ENCODE measurements around the gene TBC1D13.
"Not testable (repeated sequence)": the region's sequence is repeated elsewhere in the genome, so short reads cannot be mapped to it uniquely, and the experiment has no call there.

The TBC1D13 gene

GRCh38 chr9:128821584-128822406 lies 34.7 kb downstream of the TBC1D13 start:
- no peak for DNase-seq

DNA sequence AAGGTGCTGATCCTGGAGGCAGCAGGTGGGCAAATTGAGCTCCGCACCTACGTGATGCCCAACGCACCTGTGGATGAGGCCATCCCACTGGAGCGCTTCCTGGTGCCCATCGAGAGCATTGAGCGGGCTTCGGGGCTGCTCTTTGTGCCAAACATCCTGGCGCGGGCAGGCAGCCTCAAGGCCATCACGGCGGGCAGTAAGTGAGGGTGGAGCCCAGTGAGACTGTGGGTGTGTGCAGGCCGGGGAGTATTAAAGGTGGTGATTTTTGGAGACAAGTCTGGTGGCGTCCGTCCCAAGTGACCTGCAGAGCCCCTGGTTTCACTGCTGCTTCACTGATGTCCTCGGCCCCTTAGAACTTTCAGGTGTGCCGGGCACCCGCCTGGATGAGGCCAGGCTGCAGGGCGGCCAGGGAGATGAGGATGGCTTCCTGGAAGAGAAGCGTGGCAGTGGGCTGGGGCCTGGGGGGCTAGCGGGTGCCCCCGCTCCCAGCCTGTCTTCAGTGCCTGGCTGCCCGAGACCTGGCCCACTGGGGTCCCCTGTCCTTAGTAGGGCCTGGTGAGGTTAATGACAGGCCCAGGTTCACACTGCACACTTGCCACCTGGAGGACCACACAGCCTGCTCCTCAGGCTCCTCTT lies 35.5 kb downstream of the TBC1D13 start:
- DNase-seq = no peak

- DNase-seq = no peak
Observed at GRCh38 chr9:128823362-128823902, 36.4 kb downstream of the TBC1D13 start.

DNA sequence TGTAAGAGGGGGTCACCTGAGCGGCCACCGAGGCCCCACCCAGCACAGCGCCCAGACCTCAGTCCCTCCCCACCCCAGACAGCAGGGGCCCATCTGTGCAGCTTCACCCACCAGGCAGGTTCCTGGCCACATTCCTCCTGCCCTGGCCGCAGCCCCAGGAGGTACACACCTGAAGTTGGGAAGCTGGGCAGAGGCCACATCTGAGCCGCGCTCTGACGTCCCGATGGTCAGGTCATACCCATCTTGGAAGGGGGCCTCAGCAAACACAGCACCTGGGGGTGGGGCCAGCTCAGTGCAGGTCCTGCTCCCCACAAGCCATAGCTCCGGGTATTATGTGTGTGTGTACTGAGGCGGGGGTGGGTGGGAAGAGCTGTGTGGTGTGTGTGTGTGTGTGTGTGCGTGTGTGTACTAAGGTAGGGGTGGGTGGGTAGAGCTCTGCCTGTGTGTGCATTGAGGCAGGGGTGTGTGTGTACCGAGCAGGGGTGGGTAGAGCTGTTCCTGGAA lies 36.9 kb downstream of the TBC1D13 start:
- DNase-seq = no peak

- DNase-seq = no peak
Observed at GRCh38 chr9:128824911-128825310, 37.9 kb downstream of the TBC1D13 start.

- no peak for DNase-seq
Observed at GRCh38 chr9:128825923-128826700, 39.1 kb downstream of the TBC1D13 start.

DNA sequence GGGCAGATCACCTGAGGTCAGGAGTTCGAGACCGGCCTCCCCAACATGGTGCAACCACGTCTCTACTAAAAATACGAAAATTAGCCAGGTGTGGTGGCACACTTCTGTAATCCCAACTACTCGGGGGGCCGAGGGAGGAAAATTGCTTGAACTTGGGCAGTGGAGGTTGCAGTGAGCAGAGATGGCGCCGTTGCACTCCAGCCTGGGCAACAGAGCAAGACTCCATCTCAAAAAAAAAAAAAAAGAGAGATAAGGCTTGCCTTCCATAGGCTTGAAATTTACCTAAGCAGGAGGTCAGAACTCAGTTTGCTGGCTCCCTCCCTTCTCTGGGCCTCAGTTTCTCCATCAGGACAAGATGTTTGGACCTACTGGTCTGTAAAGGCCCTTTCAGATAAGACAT lies 41.2 kb downstream of the TBC1D13 start:
- DNase-seq = no peak

DNA sequence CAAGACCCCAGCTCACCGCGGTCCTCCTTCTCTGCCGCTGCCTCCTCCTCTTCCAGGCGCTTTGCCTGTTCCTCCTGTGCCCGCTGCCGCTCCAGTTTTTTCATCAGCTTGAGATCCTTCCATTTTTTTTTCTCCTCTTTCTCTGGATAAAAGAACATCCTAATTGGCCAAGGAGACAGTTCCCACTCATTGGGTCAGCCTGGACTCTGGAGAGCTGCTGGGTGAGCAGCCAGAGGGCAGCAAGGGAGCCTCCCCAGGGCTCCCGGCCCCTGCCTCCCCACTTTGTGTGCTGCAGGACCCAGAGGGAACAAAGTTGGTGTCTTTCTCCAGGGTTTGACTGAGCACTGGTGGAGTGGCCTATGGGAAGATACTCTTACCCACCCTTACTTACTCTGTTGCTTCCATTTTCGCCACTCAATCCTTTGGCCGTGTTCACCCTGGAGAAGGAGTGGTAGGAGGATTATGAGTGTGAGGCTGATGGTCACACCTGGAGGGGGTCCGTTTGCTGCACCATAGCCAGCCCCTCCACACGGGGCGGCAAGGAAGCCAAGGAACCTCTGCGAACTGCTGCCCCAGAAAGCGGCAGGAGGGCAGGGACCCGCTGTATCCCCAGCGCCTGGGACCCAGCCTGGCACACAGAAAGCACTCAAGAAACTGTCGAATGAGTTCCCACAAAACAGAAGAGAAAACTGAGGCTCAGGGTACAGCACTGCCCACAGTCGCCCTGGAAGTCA lies 41.8 kb downstream of the TBC1D13 start:
- DNase-seq = no peak

DNA sequence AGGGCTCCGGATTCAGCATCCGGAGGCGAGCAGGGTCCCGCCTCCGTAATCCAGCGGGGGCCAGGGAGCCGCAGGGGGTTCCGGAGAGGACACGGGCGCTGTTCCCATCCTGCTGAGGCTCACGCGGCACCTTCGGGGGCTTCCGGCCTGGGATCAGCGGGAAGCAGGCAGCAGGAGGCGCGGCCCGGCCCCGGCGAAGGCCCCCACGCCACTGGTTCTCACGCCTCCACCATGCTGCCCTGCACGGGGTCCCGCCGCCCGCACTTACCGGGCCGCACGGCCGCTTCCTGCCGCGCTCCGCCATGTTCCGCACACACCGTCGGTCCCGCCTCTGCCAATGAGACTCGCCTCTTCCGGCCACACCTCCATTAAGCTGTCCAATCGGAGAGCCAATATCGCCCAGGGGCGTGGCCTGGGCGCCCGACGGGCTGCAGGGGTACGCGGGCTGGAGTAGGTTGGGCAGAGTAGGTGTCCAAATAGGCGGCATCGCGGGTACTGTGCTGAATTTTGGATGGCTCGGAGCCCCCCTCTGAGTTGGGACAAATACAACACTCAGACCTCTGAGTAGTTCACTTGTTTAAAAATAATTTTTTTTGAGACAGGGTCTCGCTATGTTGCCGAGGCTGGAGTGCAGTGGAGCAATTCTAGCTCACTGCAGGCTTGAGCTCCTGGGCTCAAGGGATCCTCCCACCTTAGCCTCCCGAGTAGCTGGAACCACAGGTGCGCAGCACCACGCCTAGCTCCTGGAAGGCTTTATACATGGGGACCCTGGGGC lies 42.6 kb downstream of the TBC1D13 start, which contains the start of gene SPOUT1:
SPOUT1 (minus strand) TSS at position 318 of the 775 bp plus-strand sequence; CDS start at position 304, 14 bp downstream.
- peak; percentile 95 for DNase-seq

GRCh38 chr9:128833696-128834095 lies 46.6 kb downstream of the TBC1D13 start:
- DNase-seq = no peak

GRCh38 chr9:128835246-128836210 lies 48.5 kb downstream of the TBC1D13 start:
- no peak for DNase-seq

DNA sequence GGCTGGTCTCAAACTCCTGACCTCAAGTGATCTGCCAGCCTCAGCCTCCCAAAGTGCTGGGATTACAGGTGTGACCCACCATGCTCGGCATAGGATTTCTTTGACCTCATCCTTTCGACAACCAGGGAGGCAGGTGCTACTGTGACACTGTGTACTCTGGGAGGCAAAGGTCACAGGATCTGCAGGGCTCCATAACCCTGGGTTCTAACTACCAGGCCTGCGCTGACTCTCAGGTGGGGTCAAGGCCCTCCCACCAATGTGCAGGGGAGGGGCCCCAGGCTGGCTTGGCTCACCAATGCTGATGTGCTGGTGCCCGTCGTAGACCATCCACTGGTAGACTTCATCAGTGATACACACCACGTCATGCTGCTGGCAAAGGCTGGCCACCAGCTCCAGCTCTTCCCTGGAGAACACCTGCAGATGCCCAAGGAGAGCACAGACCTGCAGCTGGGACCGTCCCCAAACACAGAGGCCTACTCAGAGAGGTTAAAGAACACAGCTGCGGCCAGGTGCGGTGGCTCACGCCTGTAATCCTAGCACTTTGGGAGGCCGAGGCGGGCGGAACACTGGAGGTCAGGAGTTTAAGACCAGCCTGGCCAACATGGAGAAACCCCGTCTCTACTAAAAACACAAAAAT lies 49.6 kb downstream of the TBC1D13 start:
- no peak for DNase-seq

- DNase-seq = no peak
Observed at GRCh38 chr9:128838338-128838737, 51.3 kb downstream of the TBC1D13 start.

GRCh38 chr9:128840524-128840923 lies 53.5 kb downstream of the TBC1D13 start:
- no peak for DNase-seq

DNA sequence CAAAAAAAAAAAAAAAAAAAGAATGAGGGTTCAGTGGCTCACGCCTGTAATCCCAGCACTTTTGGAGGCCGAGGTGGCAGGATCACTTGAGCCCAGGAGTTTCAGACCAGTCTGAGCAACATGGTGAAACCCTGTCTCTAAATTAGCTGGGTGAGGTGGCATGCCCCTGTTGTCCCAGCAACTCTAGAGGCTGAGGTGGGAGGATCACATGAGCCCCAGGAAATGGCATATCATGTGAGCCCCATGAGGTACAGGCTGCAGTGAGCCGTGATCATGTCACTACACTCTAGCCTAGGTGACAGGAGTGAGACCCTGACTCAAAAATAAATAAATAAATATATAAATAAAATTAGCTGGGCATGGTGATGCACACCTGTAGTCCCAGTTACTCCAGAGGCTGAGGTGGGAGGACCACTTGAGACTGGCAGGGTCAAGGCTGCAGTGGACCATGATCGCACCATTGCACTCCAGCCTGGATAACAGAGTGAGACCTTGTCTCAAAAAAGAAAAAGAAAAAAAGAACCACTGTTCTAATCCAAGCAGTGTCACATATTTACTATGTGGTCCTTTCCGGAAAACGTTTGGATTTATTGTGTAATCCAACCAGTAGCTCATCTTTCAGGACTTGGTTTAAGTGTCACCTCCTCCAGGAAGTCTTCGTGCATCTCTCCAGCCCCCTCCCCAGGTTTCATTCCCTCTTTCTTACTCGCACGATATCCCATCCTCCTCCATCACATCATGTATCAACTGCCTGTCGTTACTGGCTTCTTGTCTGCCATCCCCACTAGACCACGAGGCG lies 54.8 kb downstream of the TBC1D13 start:
- DNase-seq = no peak

- not testable (repeated sequence) for DNase-seq
Observed at GRCh38 chr9:128843171-128843570, 56.1 kb downstream of the TBC1D13 start.

DNA sequence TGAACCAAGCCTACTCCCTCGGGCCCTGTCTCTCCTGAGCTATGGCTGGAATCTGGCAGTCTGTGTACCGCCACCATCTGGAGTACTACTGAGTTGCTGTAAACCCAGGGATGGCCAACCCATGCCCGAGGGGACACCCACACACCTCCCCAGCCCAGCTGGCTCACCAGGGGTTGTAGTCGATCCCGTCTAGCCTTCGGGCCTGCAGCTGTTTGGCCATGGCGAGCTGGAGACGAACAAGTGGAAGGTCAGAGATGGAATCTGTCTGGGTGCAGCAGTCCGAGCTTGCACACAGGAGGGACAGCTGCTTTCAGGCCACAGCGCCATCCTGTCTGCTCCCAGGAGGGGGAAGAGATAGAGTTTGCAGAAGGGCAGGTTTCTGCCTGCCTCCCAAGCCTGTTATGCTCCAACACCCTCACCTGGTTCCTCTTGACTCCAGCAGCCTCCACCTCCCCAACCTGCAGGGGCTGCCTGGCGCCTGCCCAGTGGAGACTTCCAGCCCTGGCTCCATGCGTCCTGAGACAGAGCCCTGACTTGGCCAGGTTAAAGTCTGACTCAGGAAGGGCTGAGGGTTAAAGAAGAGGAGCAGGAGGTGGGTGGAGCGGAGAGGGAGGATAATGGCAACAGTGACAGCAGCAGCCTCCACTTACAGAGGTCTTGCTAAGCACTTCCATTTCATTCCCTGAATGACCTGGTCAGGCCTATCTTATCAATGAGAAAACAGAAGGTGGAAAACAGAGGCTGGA lies 58.3 kb downstream of the TBC1D13 start:
- no peak for DNase-seq

GRCh38 chr9:128846680-128847030 lies 59.6 kb downstream of the TBC1D13 start:
- no peak for DNase-seq
